Astrocyte (in vitro differentiated cells and primary cell): ENCODE results near the gene CMSS1. TPM values are rescaled to one million over a fixed set of nuclear protein-coding genes. Genes with fewer than 3 reads are reported as not detected.

Experiments
- DNase-seq: peaks from one replicate; pipeline ENCODE4 v3.0.0-alpha.2; 2010; ENCODE audit warnings: low read depth
- FAIRE-seq: peaks from 2 replicates; lab custom pipeline; 2011; peaks lifted over from hg19 to GRCh38; lab: Jason Lieb, UNC
- H2AFZ ChIP-seq: 2 replicates; pipeline ENCODE4 v1.6.0; 2012; ENCODE audit warnings: low read depth, low read length, inconsistent platforms
- H3K27ac ChIP-seq: 2 replicates; pipeline ENCODE4 v1.5.1; 2011; ENCODE audit warnings: low read depth, low read length, inconsistent platforms
- H3K27me3 ChIP-seq: 2 replicates; pipeline ENCODE4 v1.6.0; 2011; ENCODE audit warnings: low read length, inconsistent platforms; ENCODE audit not compliant: insufficient read depth
- H3K36me3 ChIP-seq: 2 replicates; pipeline ENCODE4 v1.5.1; 2011; ENCODE audit warnings: low read length, inconsistent platforms; ENCODE audit not compliant: insufficient read depth
- H3K4me1 ChIP-seq: 2 replicates; pipeline ENCODE4 v1.5.1; 2011; ENCODE audit warnings: low read length, inconsistent platforms; ENCODE audit not compliant: insufficient read depth
- H3K4me2 ChIP-seq: 2 replicates; pipeline ENCODE4 v1.6.0; 2012; ENCODE audit warnings: low read length, inconsistent platforms
- H3K4me3 ChIP-seq: 2 replicates; pipeline ENCODE4 v1.5.1; 2011; ENCODE audit warnings: low read depth, mild to moderate bottlenecking, low read length, inconsistent platforms; ENCODE audit not compliant: insufficient read depth
- H3K79me2 ChIP-seq: 2 replicates; pipeline ENCODE4 v1.6.0; 2012; ENCODE audit warnings: mild to moderate bottlenecking, low read length, inconsistent platforms; ENCODE audit not compliant: insufficient read depth
- H3K9ac ChIP-seq: 2 replicates; pipeline ENCODE4 v1.6.0; 2012; ENCODE audit warnings: mild to moderate bottlenecking, low read length, inconsistent platforms
- H3K9me3 ChIP-seq: 2 replicates; pipeline ENCODE4 v1.5.1; 2012; ENCODE audit warnings: low read depth, mild to moderate bottlenecking, low read length, inconsistent platforms; ENCODE audit not compliant: insufficient read depth
- H4K20me1 ChIP-seq: 2 replicates; pipeline ENCODE4 v1.6.0; 2012; ENCODE audit warnings: low read length, inconsistent platforms; ENCODE audit not compliant: insufficient read depth
- H3K27ac Mint-ChIP-seq: one replicate; pipeline ENCODE4 v1.8.0; 2021; ENCODE audit warnings: mild to moderate bottlenecking, mixed read lengths; ENCODE audit not compliant: unreplicated experiment
- H3K27me3 Mint-ChIP-seq: one replicate; pipeline ENCODE4 v1.8.0; 2021; ENCODE audit warnings: low read depth, mixed read lengths; ENCODE audit not compliant: unreplicated experiment
- H3K36me3 Mint-ChIP-seq: one replicate; pipeline ENCODE4 v1.8.0; 2021; ENCODE audit warnings: low read depth, mixed read lengths; ENCODE audit not compliant: unreplicated experiment
- H3K4me1 Mint-ChIP-seq: one replicate; pipeline ENCODE4 v1.8.0; 2021; ENCODE audit warnings: low read depth, mixed read lengths; ENCODE audit not compliant: unreplicated experiment
- H3K4me3 Mint-ChIP-seq: one replicate; pipeline ENCODE4 v1.8.0; 2021; ENCODE audit warnings: mild to moderate bottlenecking, moderate library complexity, mixed read lengths; ENCODE audit not compliant: unreplicated experiment
- H3K9me3 Mint-ChIP-seq: one replicate; pipeline ENCODE4 v1.8.0; 2021; ENCODE audit warnings: mild to moderate bottlenecking, mixed read lengths; ENCODE audit not compliant: unreplicated experiment
- CTCF ChIP-seq: IDR thresholded peaks from 2 replicates; pipeline ENCODE4 v1.5.1; 2011; ENCODE audit warnings: low read depth, mild to moderate bottlenecking, inconsistent platforms, low read length, moderate library complexity; ENCODE audit not compliant: insufficient read depth
- EZH2 ChIP-seq: IDR thresholded peaks from 2 replicates; pipeline ENCODE4 v1.6.1; 2012; ENCODE audit warnings: mild to moderate bottlenecking, low read length, inconsistent platforms; ENCODE audit not compliant: insufficient read depth
- total RNA-seq: library from RNA; stranded (reverse); gene quantifications from 2 replicates; pipeline ENCODE4 v1.2.1, GENCODE V29; 2021

The CMSS1 gene
- total RNA-seq, 1 donor from 2014 or later, result 12.5 TPM

DNA sequence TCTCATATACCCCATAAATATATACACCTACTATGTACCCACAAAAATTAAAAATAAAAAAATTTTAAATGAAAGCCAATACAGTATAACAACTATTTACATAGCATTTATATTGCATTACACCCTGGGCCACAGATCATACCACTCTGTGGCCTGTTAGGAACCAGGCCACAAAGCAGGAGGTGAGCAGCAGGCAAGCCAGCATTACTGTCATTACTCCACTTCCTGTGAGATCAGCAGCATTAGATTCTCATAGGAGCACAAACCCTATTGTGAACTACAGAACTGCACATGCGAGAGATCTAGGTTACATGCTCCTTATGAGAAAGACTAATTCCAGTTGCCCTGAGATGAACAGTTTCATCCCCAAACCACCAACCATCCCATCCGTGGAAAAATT, 279.2 kb downstream of the CMSS1 start:
- Histone ChIP-seq H3K79me2 (no peaks in the 10 kb centered on the region), H3K27ac (no peak overlapping the region), H3K4me3 (no peak overlapping the region), H3K27me3 (no peaks in the 10 kb centered on the region), H3K36me3 (no peaks in the 10 kb centered on the region), H3K4me2 (no peak overlapping the region), H3K4me1 (peaks cover 14% of the 10 kb centered on the region), H3K9ac (no peak overlapping the region), H4K20me1 (no peaks in the 10 kb centered on the region), H2AFZ (no peak overlapping the region), H3K9me3 (no peaks in the 10 kb centered on the region)
- H3K9me3 Mint-ChIP-seq, result no peaks in the 10 kb centered on the region
- DNase-seq, result no peak
- H3K4me3 Mint-ChIP-seq, result no peak overlapping the region
- no peak overlapping the region for H3K27ac Mint-ChIP-seq
- TF ChIP-seq EZH2, result no peak
- TF ChIP-seq CTCF, result no peak
- no peaks in the 10 kb centered on the region for H3K27me3 Mint-ChIP-seq
- FAIRE-seq, result no peak
- peaks cover 33% of the 10 kb centered on the region for H3K4me1 Mint-ChIP-seq
- H3K36me3 Mint-ChIP-seq, result no peaks in the 10 kb centered on the region

- no peaks in the 10 kb centered on the region for H4K20me1 ChIP-seq
- H2AFZ ChIP-seq, result no peak overlapping the region
- DNase-seq (no peak), FAIRE-seq (no peak)
- no peak overlapping the region for H3K9ac ChIP-seq
- no peaks in the 10 kb centered on the region for H3K9me3 ChIP-seq
- peaks cover 14% of the 10 kb centered on the region for H3K4me1 ChIP-seq
- H3K27ac ChIP-seq, result no peak overlapping the region
- H3K4me3 ChIP-seq, result no peak overlapping the region
- no peak for TF ChIP-seq CTCF
- TF ChIP-seq EZH2, result no peak
- Mint-ChIP-seq H3K27ac (peak overlapping the region; percentile 28), H3K36me3 (no peaks in the 10 kb centered on the region), H3K4me3 (no peak overlapping the region), H3K27me3 (no peaks in the 10 kb centered on the region), H3K4me1 (peaks cover 36% of the 10 kb centered on the region), H3K9me3 (no peaks in the 10 kb centered on the region)
- H3K36me3 ChIP-seq, result no peaks in the 10 kb centered on the region
- no peaks in the 10 kb centered on the region for H3K79me2 ChIP-seq
- no peaks in the 10 kb centered on the region for H3K27me3 ChIP-seq
- H3K4me2 ChIP-seq, result no peak overlapping the region
Observed at GRCh38 chr3:100097919-100098783, 280.5 kb downstream of the CMSS1 start.

DNA sequence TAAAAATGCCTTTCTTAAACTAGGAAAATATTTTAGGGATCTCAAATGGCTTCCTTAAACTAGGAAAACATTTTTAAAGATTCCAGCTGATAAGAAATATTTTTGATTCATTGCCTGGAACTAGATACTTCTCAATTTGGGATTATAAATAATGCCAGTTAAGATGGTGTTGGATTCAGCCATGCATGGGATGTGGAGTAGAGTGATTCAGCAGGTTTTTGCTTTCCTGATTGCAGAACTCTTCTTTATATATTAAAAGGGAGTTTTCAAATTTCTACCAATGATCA, 281.1 kb downstream of the CMSS1 start:
- H3K4me3 ChIP-seq, result no peak overlapping the region
- H3K9ac ChIP-seq, result no peak overlapping the region
- H3K79me2 ChIP-seq, result no peaks in the 10 kb centered on the region
- H3K27me3 ChIP-seq, result no peaks in the 10 kb centered on the region
- H3K4me1 Mint-ChIP-seq, result peaks cover 36% of the 10 kb centered on the region
- H3K36me3 Mint-ChIP-seq, result no peaks in the 10 kb centered on the region
- no peaks in the 10 kb centered on the region for H3K27me3 Mint-ChIP-seq
- TF ChIP-seq EZH2 (no peak), CTCF (no peak)
- no peaks in the 10 kb centered on the region for H3K36me3 ChIP-seq
- H3K27ac Mint-ChIP-seq, result peak overlapping the region; percentile 28
- H3K4me1 ChIP-seq, result peaks cover 14% of the 10 kb centered on the region
- H2AFZ ChIP-seq, result no peak overlapping the region
- H4K20me1 ChIP-seq, result no peaks in the 10 kb centered on the region
- FAIRE-seq (no peak), DNase-seq (no peak)
- H3K9me3 ChIP-seq, result no peaks in the 10 kb centered on the region
- no peak overlapping the region for H3K4me3 Mint-ChIP-seq
- H3K4me2 ChIP-seq, result no peak overlapping the region
- no peak overlapping the region for H3K27ac ChIP-seq
- H3K9me3 Mint-ChIP-seq, result no peaks in the 10 kb centered on the region
